ENCODE results near the gene PXYLP1. TPM values are rescaled to one million over a fixed set of nuclear protein-coding genes. Genes with fewer than 3 reads are reported as not detected.

PXYLP1 gene
- total RNA-seq, 2 experiments from 2014 or later, result 3.6 to 4.2 TPM

DNA sequence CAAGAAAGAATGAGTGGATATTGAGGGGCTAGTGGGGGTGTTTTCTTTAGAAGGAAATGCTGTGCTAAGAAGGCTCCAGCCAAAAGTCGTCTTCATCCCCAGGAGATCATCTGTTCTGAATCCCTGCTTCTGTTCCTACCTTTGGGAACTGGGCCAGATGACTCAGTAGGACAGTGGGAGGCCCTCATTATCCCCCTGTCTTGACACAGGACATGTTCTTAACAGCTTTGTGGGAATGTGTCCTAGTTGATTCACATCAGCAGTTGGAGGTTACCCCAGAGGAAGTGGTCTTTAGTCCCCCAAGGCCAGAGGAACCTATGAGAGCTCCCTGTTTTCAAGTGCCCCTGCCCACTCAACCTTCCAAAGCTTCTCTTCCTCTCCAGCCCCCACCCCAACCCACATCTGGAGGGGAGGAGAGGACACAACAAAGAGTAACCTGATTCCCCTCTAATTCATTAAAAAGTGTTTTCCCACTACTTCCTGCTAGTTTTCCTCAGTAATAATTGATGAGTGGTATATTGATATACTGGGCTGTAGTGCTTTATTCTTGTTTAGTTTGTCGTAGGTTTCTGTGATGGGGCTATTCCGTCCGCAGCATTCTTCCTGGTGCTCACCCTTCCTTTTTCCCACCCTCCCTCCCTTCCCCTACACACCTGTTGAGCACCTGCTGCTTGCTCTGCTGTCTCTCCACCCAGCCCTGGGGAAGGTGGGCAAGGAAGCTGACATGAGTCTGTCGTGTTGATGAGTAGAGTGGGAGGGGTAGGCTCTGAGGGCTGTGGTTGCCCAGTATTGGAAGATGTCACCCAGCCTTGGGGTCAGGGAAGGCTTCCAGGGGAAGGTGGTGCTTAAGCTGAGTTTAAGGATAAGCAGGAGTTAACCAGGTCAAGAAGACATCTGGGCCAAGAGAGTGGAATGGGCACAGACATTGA lies 9.3 kb downstream of the PXYLP1 start:
- no peaks in the 10 kb centered on the region for H4K20me1 ChIP-seq (ENCODE audit: insufficient read depth, low read length)
- H3K36me3 ChIP-seq (ENCODE audit: insufficient read depth, low read length), result no peaks in the 10 kb centered on the region
- no peaks in the 10 kb centered on the region for H3K9me3 ChIP-seq (ENCODE audit: low read length)
- no peaks in the 10 kb centered on the region for H3K4me1 ChIP-seq (ENCODE audit: insufficient read depth, low read length, poor library complexity, severe bottlenecking)
- intact Hi-C loops (cut with micrococcal nuclease; ENCODE audit: unreplicated experiment), result no loop called here
- no peak overlapping the region for H3K4me3 ChIP-seq (ENCODE audit: low read depth, low read length, poor library complexity, severe bottlenecking)
- H3K4me2 ChIP-seq (ENCODE audit: low read length), result no peak overlapping the region
- no peak overlapping the region for H2AFZ ChIP-seq (ENCODE audit: low read length)
- ChIA-PET CTCF (ENCODE audit: unreplicated experiment) (no interaction called here), POLR2A (no interaction called here)
- H3K27ac ChIP-seq (ENCODE audit: low read depth, low read length, poor library complexity, severe bottlenecking), result no peak overlapping the region
- BruUV-seq (replicated peaks), result no TSS peak
- DNase-seq (ENCODE audit: low spot score), result no peak
- H3K79me2 ChIP-seq (ENCODE audit: insufficient read depth, low read depth, low read length), result no peaks in the 10 kb centered on the region
- no peak for TF ChIP-seq EZH2phosphoT487 (IDR thresholded peaks at IDR 0.05; ENCODE audit: borderline replicate concordance, low read depth, low read length)
- TF ChIP-seq, protein P1, sequence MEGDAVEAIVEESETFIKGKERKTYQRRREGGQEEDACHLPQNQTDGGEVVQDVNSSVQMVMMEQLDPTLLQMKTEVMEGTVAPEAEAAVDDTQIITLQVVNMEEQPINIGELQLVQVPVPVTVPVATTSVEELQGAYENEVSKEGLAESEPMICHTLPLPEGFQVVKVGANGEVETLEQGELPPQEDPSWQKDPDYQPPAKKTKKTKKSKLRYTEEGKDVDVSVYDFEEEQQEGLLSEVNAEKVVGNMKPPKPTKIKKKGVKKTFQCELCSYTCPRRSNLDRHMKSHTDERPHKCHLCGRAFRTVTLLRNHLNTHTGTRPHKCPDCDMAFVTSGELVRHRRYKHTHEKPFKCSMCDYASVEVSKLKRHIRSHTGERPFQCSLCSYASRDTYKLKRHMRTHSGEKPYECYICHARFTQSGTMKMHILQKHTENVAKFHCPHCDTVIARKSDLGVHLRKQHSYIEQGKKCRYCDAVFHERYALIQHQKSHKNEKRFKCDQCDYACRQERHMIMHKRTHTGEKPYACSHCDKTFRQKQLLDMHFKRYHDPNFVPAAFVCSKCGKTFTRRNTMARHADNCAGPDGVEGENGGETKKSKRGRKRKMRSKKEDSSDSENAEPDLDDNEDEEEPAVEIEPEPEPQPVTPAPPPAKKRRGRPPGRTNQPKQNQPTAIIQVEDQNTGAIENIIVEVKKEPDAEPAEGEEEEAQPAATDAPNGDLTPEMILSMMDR (conservative IDR thresholded peaks at IDR 0.05; ENCODE audit: low read length), result no peak
- H3K9me2 ChIP-seq (ENCODE audit: insufficient read depth, low read length), result no peaks in the 10 kb centered on the region

DNA sequence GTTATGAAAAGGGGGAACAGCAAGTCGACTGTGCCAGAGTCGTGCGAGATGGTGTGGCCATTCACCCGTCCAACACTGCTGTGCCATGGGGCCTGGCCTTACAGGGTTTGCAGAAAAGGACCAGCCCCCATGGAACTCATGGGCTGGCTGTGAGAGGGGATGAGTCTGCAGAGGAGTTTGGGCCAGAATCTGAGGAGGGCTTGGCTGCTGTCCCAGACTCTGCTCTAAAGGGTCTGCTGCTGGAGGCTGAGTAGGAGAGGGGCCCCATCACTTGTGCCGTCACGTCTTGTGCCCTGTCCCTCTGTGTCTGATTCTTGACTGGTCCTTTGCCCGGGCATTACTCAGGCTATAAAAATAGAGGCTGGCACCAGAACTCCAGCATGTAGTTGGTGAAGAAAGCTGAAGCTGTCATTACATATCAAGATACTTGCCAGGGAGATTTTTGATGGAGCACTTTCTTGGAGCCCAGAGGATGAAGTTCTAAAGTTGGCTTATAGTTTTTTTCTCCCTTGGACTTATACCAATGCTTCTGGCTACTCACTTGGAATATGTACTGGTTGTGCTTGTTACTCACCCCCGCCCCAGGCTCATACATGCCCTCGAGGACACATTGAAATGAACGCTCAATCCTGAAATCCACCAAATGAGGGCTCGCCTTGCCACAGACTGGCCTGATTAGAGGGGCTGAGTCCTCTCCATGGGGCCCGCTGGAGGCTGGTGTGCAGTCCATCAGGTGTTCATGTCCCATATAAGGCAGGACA lies 10.2 kb downstream of the PXYLP1 start:
- Histone ChIP-seq H3K4me1 (ENCODE audit: insufficient read depth, low read length, poor library complexity, severe bottlenecking) (no peaks in the 10 kb centered on the region), H3K4me2 (ENCODE audit: low read length) (no peak overlapping the region), H3K4me3 (ENCODE audit: low read depth, low read length, poor library complexity, severe bottlenecking) (no peak overlapping the region), H3K9me3 (ENCODE audit: low read length) (no peaks in the 10 kb centered on the region), H3K79me2 (ENCODE audit: insufficient read depth, low read depth, low read length) (no peaks in the 10 kb centered on the region), H3K27ac (ENCODE audit: low read depth, low read length, poor library complexity, severe bottlenecking) (no peak overlapping the region), H4K20me1 (ENCODE audit: insufficient read depth, low read length) (no peaks in the 10 kb centered on the region), H3K9me2 (ENCODE audit: insufficient read depth, low read length) (no peaks in the 10 kb centered on the region), H3K36me3 (ENCODE audit: insufficient read depth, low read length) (no peaks in the 10 kb centered on the region), H2AFZ (ENCODE audit: low read length) (no peak overlapping the region)
- BruUV-seq (replicated peaks), result no TSS peak
- TF ChIP-seq EZH2phosphoT487 (IDR thresholded peaks at IDR 0.05; ENCODE audit: borderline replicate concordance, low read depth, low read length), result no peak
- TF ChIP-seq, protein P1 (conservative IDR thresholded peaks at IDR 0.05; ENCODE audit: low read length), result no peak
- ChIA-PET POLR2A (no interaction called here), CTCF (ENCODE audit: unreplicated experiment) (no interaction called here)
- intact Hi-C loops (cut with micrococcal nuclease; ENCODE audit: unreplicated experiment), result no loop called here
- no peak for DNase-seq (ENCODE audit: low spot score)

All from OCI-LY7 (cell line).